Mesenchymal stem cell (in vitro differentiated cells and primary cell): ENCODE results near the gene TNFRSF1A.

ENCODE experiments used
- DNase-seq: peaks from one replicate; pipeline ENCODE4 v3.0.0-alpha.2; 2013
- H2AFZ ChIP-seq: one replicate; pipeline ENCODE4 v1.6.1; 2013; ENCODE audit warnings: low read depth, mild to moderate bottlenecking, control low read depth, inconsistent platforms, low read length, moderate library complexity
- H2AK5ac ChIP-seq: 2 replicates; pipeline ENCODE4 v1.6.1; 2013; ENCODE audit warnings: low read length, moderate library complexity, mild to moderate bottlenecking, inconsistent platforms; ENCODE audit not compliant: severe bottlenecking
- H2BK120ac ChIP-seq: one replicate; pipeline ENCODE4 v1.6.1; 2013; ENCODE audit warnings: low read depth, mild to moderate bottlenecking, inconsistent platforms, low read length, moderate library complexity
- H2BK12ac ChIP-seq, 2 experiments: one replicate each; pipeline ENCODE4 v1.6.1; 2013; ENCODE audit warnings: inconsistent platforms in 2 of 2, low read length in 2 of 2, mild to moderate bottlenecking in 2 of 2, moderate library complexity in 2 of 2, control low read depth in 1 of 2
- H2BK15ac ChIP-seq: one replicate; pipeline ENCODE4 v1.6.1; 2013; ENCODE audit warnings: mild to moderate bottlenecking, low read depth, inconsistent platforms; ENCODE audit not compliant: poor library complexity, severe bottlenecking
- H2BK5ac ChIP-seq: 2 replicates; pipeline ENCODE4 v1.6.1; 2013; ENCODE audit warnings: low read depth, mild to moderate bottlenecking, low read length, control low read depth, inconsistent platforms; ENCODE audit not compliant: poor library complexity, severe bottlenecking
- H3K14ac ChIP-seq, 2 experiments: one replicate each; pipeline ENCODE4 v1.6.1; 2013; ENCODE audit warnings: inconsistent platforms in 2 of 2, low read length in 2 of 2, control low read depth in 1 of 2, mild to moderate bottlenecking in 1 of 2, moderate library complexity in 1 of 2
- H3K18ac ChIP-seq, 2 experiments: one replicate each; pipeline ENCODE4 v1.6.1; 2013; ENCODE audit warnings: inconsistent platforms in 2 of 2, low read length in 2 of 2, control low read depth in 1 of 2, low read depth in 1 of 2, mild to moderate bottlenecking in 1 of 2
- H3K23ac ChIP-seq, 2 experiments: one replicate each; pipeline ENCODE4 v1.6.1; 2013; ENCODE audit warnings: inconsistent platforms in 2 of 2, low read length in 2 of 2, mild to moderate bottlenecking in 2 of 2, moderate library complexity in 2 of 2, control low read depth in 1 of 2
- H3K27ac ChIP-seq: 2 replicates; pipeline ENCODE4 v1.5.1; 2013; ENCODE audit warnings: mild to moderate bottlenecking, moderate library complexity, low read length, control low read depth, inconsistent platforms; ENCODE audit not compliant: poor library complexity, severe bottlenecking
- H3K27me3 ChIP-seq, 2 experiments: 2 replicates each; pipeline versions ENCODE4 v1.6.1 to v1.7.0; 2013; ENCODE audit warnings: low read length in 2 of 2, mild to moderate bottlenecking in 2 of 2, moderate library complexity in 2 of 2, control low read depth in 1 of 2, inconsistent platforms in 1 of 2; ENCODE audit not compliant: control insufficient read depth in 1 of 2, insufficient read depth in 1 of 2
- H3K36me3 ChIP-seq, 2 experiments: 2 replicates each; pipeline versions ENCODE4 v1.6.1 to v1.7.0; 2013; ENCODE audit warnings: low read length in 2 of 2, control low read depth in 1 of 2, inconsistent platforms in 1 of 2, low read depth in 1 of 2, mild to moderate bottlenecking in 1 of 2; ENCODE audit not compliant: insufficient read depth in 2 of 2, control insufficient read depth in 1 of 2
- H3K4ac ChIP-seq, 2 experiments: one replicate each; pipeline ENCODE4 v1.6.1; 2013; ENCODE audit warnings: inconsistent platforms in 2 of 2, low read length in 2 of 2, mild to moderate bottlenecking in 2 of 2, moderate library complexity in 2 of 2, control low read depth in 1 of 2, low read depth in 1 of 2
- H3K4me1 ChIP-seq: 2 replicates; pipeline ENCODE4 v1.6.1; 2013; ENCODE audit warnings: low read depth, low read length, control low read depth; ENCODE audit not compliant: control insufficient read depth, insufficient read depth
- H3K4me2 ChIP-seq: 2 replicates; pipeline ENCODE4 v1.6.1; 2013; ENCODE audit warnings: low read length, mild to moderate bottlenecking, inconsistent platforms; ENCODE audit not compliant: poor library complexity, severe bottlenecking
- H3K4me3 ChIP-seq, 2 experiments: 2 replicates each; pipeline versions ENCODE4 v1.5.1 to v1.7.0; 2013; ENCODE audit warnings: low read length in 2 of 2, mild to moderate bottlenecking in 2 of 2, control low read depth in 1 of 2, low read depth in 1 of 2; ENCODE audit not compliant: insufficient read depth in 1 of 2
- H3K79me1 ChIP-seq: replicated peaks from 2 replicates; pipeline ENCODE4 v1.6.1; 2013; ENCODE audit warnings: mild to moderate bottlenecking, control low read depth, low read length, inconsistent platforms; ENCODE audit not compliant: poor library complexity, severe bottlenecking
- H3K9ac ChIP-seq: 2 replicates; pipeline ENCODE4 v1.7.0; 2013; ENCODE audit warnings: mild to moderate bottlenecking, low read length, moderate library complexity
- H3K9me3 ChIP-seq: 2 replicates; pipeline ENCODE4 v1.7.0; 2013; ENCODE audit warnings: mild to moderate bottlenecking, low read length; ENCODE audit not compliant: control insufficient read depth
- H4K8ac ChIP-seq: one replicate; pipeline ENCODE4 v1.6.1; 2013; ENCODE audit warnings: inconsistent platforms, mild to moderate bottlenecking, low read length, moderate library complexity
- H4K91ac ChIP-seq: one replicate; pipeline ENCODE4 v1.6.1; 2013; ENCODE audit warnings: mild to moderate bottlenecking, low read length, inconsistent platforms
- WGBS: methylation state at CpG from one replicate; pipeline ENCODE4 v1.1.7; 2013; ENCODE audit warnings: mixed read lengths; 5-methylcytosine and 5-hydroxymethylcytosine counted together

TNFRSF1A gene

DNA sequence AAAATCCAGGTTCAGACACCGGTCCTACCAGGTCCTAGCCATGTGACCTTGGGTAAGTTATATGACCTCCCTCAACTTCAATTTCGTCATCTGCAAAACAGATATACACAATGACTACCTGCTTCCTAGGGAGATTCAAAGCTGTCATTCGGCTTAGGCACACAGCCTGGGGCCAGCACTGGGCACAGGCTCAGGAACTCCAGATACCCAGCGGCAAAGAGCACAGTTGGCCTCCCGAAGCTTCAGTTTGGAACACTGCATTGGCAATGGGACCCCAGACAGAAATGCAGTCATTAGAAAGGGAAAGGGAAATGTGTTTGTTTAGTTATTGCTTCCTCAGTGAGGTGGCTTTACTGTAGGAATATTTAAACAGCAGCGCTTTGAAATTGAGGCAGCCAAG, 20.0 kb downstream of the TNFRSF1A start:
- peaks cover 0 to 9% of the 10 kb centered on the region in 2 experiments for H3K27me3 ChIP-seq
- H3K9ac ChIP-seq, result no peak overlapping the region
- peaks cover 8 to 19% of the 10 kb centered on the region in 2 experiments for H3K36me3 ChIP-seq
- no peak overlapping the region for H3K4me2 ChIP-seq
- no peak overlapping the region for H2BK5ac ChIP-seq
- H3K9me3 ChIP-seq, result no peaks in the 10 kb centered on the region
- H4K91ac ChIP-seq, result no peak overlapping the region
- no peak overlapping the region for H3K4me3 ChIP-seq
- no peak for DNase-seq
- no peak overlapping the region for H3K23ac ChIP-seq
- peaks cover 18% of the 10 kb centered on the region for H3K4me1 ChIP-seq
- H3K79me1 ChIP-seq, result peaks cover 4% of the 10 kb centered on the region
- no peak overlapping the region for H2AK5ac ChIP-seq
- peak overlapping the region in 1 of 2 experiments; percentile 29 for H2BK12ac ChIP-seq
- H2BK120ac ChIP-seq, result no peak overlapping the region
- no peak overlapping the region for H2BK15ac ChIP-seq
- H3K14ac ChIP-seq, result no peak overlapping the region
- no peak overlapping the region for H3K18ac ChIP-seq
- no peak overlapping the region for H4K8ac ChIP-seq
- no peak overlapping the region for H2AFZ ChIP-seq
- no peak overlapping the region for H3K4ac ChIP-seq
- 92% methylated on average over 6 of the region's 6 CpGs for WGBS
- H3K27ac ChIP-seq, result no peak overlapping the region

DNA sequence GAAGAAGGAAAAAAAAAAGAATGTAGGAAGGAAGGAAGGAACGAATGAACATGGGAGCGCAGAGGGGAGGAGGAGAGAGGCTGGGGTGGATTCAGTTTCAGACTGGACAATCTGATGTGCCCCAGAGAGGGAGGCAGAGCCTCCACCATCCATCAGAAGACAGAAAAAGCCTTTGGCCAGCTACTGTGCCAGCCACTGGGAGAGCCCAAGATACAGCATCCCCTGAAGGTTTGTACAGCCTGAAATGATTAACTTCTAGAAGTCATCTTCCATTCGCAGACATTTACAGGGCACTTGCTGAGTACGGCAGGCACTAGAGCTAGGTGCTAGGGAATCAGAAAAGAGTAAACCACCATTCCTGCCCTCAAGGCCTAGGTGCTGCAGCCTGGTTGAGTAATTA, 22.4 kb downstream of the TNFRSF1A start:
- 98% methylated on average over 4 of the region's 4 CpGs for WGBS
- H3K4ac ChIP-seq, result no peak overlapping the region
- no peak overlapping the region for H3K9ac ChIP-seq
- no peak overlapping the region for H2BK120ac ChIP-seq
- no peak overlapping the region for H3K4me3 ChIP-seq
- no peak overlapping the region for H4K8ac ChIP-seq
- no peaks in the 10 kb centered on the region for H3K79me1 ChIP-seq
- no peak overlapping the region for H2BK15ac ChIP-seq
- no peak overlapping the region for H2AFZ ChIP-seq
- no peak overlapping the region for H4K91ac ChIP-seq
- H2BK5ac ChIP-seq, result no peak overlapping the region
- H3K18ac ChIP-seq, result no peak overlapping the region
- H2BK12ac ChIP-seq, result no peak overlapping the region
- peaks cover 16% of the 10 kb centered on the region for H3K4me1 ChIP-seq
- no peak overlapping the region for H2AK5ac ChIP-seq
- no peak for DNase-seq
- no peak overlapping the region for H3K4me2 ChIP-seq
- H3K9me3 ChIP-seq, result no peaks in the 10 kb centered on the region
- peaks cover 2% of the 10 kb centered on the region in 2 experiments for H3K36me3 ChIP-seq
- no peak overlapping the region for H3K23ac ChIP-seq
- no peak overlapping the region for H3K14ac ChIP-seq
- H3K27me3 ChIP-seq, result peaks cover 0 to 9% of the 10 kb centered on the region in 2 experiments
- H3K27ac ChIP-seq, result no peak overlapping the region

DNA sequence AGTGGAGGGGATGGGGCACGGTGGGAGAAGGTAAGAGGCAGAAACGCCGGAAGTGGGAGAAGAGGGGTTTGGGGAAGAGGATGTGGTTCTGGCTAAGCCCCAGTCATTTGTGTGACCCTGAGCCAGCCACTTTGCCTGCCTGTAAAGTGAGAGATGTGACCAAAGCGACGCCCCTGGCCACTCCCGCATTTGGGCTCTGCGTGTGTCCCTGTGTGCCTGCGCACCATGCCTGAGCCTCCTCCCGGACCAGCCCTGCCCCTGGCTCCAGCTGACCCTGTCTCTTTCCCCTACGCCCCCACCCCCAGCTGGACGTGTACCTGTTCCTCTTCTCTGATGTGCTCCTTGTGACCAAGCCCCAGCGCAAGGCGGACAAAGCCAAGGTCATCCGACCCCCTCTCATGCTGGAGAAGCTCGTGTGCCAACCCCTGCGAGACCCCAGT, 23.4 kb downstream of the TNFRSF1A start:
- Histone ChIP-seq H3K14ac (no peak overlapping the region), H2BK5ac (no peak overlapping the region), H3K9me3 (no peaks in the 10 kb centered on the region), H4K8ac (no peak overlapping the region), H2AFZ (no peak overlapping the region), H4K91ac (no peak overlapping the region), H2AK5ac (no peak overlapping the region), H3K9ac (no peak overlapping the region), H3K4ac (no peak overlapping the region), H3K4me2 (no peak overlapping the region), H3K4me3 (no peak overlapping the region), H3K4me1 (peaks cover 11% of the 10 kb centered on the region), H2BK15ac (no peak overlapping the region), H3K23ac (no peak overlapping the region), H2BK12ac (no peak overlapping the region), H3K79me1 (no peaks in the 10 kb centered on the region), H3K36me3 (no peaks in the 10 kb centered on the region), H2BK120ac (no peak overlapping the region), H3K27ac (no peak overlapping the region), H3K18ac (peak overlapping the region in 1 of 2 experiments; percentile 6), H3K27me3 (peaks cover 0 to 9% of the 10 kb centered on the region in 2 experiments)
- DNase-seq, result no peak
- 94% methylated on average over 16 of the region's 16 CpGs for WGBS

DNA sequence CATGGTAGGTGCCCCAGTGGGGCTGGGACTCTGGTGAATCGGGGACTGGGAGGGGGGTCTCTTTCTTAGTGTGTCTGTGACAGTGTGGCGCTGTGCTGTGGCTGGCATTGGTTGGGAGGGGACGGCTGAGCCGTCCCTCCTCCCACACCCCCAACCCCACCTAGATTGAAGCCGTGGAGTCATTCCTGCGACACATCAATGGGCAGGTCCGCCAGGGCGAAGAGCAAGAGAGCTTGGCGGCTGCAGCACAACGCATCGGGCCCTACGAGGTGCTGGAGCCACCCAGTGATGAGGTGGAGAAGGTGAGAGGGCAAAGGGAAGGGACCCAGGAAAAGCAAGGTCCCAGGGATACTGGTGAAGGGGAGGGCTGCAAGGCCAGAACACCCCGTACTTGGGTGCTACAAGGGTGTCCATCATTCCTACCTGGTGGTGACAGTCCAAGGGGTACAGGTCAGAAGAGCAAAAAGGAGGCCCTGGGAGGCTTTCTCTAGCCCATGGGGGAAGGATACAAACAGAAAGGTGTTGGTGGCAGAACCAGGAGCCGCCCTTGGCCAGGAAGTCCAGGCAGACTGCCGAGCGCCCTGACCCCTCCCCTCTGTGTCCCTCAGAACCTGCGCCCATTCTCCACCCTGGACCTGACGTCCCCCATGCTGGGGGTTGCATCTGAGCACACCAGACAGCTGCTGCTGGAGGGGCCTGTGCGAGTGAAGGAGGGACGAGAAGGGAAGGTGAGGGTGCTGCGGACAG, 24.0 kb downstream of the TNFRSF1A start:
- no peak overlapping the region for H3K4me3 ChIP-seq
- H3K36me3 ChIP-seq, result no peaks in the 10 kb centered on the region
- H2AK5ac ChIP-seq, result no peak overlapping the region
- no peaks in the 10 kb centered on the region for H3K79me1 ChIP-seq
- H3K4me2 ChIP-seq, result no peak overlapping the region
- WGBS, result 96% methylated on average over 18 of the region's 21 CpGs
- H3K27me3 ChIP-seq, result peaks cover 0 to 9% of the 10 kb centered on the region in 2 experiments
- DNase-seq, result no peak
- H3K14ac ChIP-seq, result peak overlapping the region in 1 of 2 experiments; percentile 55
- no peak overlapping the region for H3K23ac ChIP-seq
- no peak overlapping the region for H2BK15ac ChIP-seq
- no peak overlapping the region for H3K9ac ChIP-seq
- peak overlapping the region in 1 of 2 experiments; percentile 11 for H3K4ac ChIP-seq
- no peak overlapping the region for H2BK5ac ChIP-seq
- H3K27ac ChIP-seq, result no peak overlapping the region
- H2BK12ac ChIP-seq, result no peak overlapping the region
- no peak overlapping the region for H2BK120ac ChIP-seq
- H4K91ac ChIP-seq, result no peak overlapping the region
- peaks cover 17% of the 10 kb centered on the region for H3K4me1 ChIP-seq
- peak overlapping the region in 1 of 2 experiments; percentile 6 for H3K18ac ChIP-seq
- H2AFZ ChIP-seq, result no peak overlapping the region
- H4K8ac ChIP-seq, result no peak overlapping the region
- H3K9me3 ChIP-seq, result no peaks in the 10 kb centered on the region
